B cell (primary cell): ENCODE results near the gene LYRM2. TPM values are rescaled to one million over a fixed set of nuclear protein-coding genes. Genes with fewer than 3 reads are reported as not detected.

Source experiments
- ATAC-seq: fragments of 200-7000 bp; cut with Tn5 transposase; one replicate; pipeline ENCODE4 v1.10.0; 2021; ENCODE audit warnings: low read depth, mild to moderate bottlenecking, moderate number of reproducible peaks, moderate library complexity
- CTCF ChIA-PET: fragments of 350-600 bp; sonication (Branson Sonifier 250); formaldehyde crosslinking; loops from one replicate; lab custom pipeline; 2021; ENCODE audit warnings: antibody characterized with exemption, inconsistent platforms; lab: Charles Lee
- POLR2A ChIA-PET: fragments of 350-600 bp; sonication (Branson Sonifier 250); formaldehyde crosslinking; loops from one replicate; lab custom pipeline; 2021; ENCODE audit warnings: antibody characterized with exemption; lab: Charles Lee
- DNase-seq: peaks from one replicate; pipeline ENCODE4 v3.0.0; 2013
- H2AFZ ChIP-seq: 2 replicates; pipeline ENCODE4 v1.6.1; 2012; ENCODE audit warnings: mild to moderate bottlenecking, low read depth, low read length; ENCODE audit not compliant: insufficient read depth, poor library complexity, severe bottlenecking
- H3K27ac ChIP-seq, 2 donors: 1 replicate in 1 of 2; 2 replicates in 1 of 2; pipeline ENCODE4 v1.5.1; 2012 to 2013; ENCODE audit warnings: low read length in 2 of 2, mild to moderate bottlenecking in 2 of 2, moderate library complexity in 1 of 2
- H3K27me3 ChIP-seq, 4 experiments: fragments of 200-600 bp in 1 of 4; sonication (generic) in 1 of 4; replicated peaks in 1 of 4; 1 replicate in 2 of 4; 2 replicates in 2 of 4; pipeline versions ENCODE4 v1.6.1 to v1.7.0; 2013 to 2016; ENCODE audit warnings: low read length in 3 of 4, mild to moderate bottlenecking in 2 of 4, mixed read lengths in 1 of 4, moderate library complexity in 1 of 4; ENCODE audit not compliant: insufficient read depth in 4 of 4, control insufficient read depth in 3 of 4; ENCODE audit errors: control extremely low read depth in 1 of 4
- H3K36me3 ChIP-seq, 2 experiments: replicated peaks in 1 of 2; 1 replicate in 1 of 2; 2 replicates in 1 of 2; pipeline versions ENCODE4 v1.6.1 to v1.7.1; 2013; ENCODE audit warnings: low read length in 1 of 2; ENCODE audit not compliant: insufficient read depth in 2 of 2, control insufficient read depth in 1 of 2; ENCODE audit errors: control extremely low read depth in 1 of 2, extremely low read depth in 1 of 2
- H3K4me1 ChIP-seq, 2 donors: fragments of 200-600 bp in 1 of 2; sonication (generic) in 1 of 2; 1 replicate in 1 of 2; 2 replicates in 1 of 2; pipeline versions ENCODE4 v1.5.1 to v1.6.1; 2013 to 2017; ENCODE audit warnings: low read length in 2 of 2; ENCODE audit not compliant: control insufficient read depth in 2 of 2, insufficient read depth in 2 of 2
- H3K4me2 ChIP-seq: replicated peaks from 2 replicates; pipeline ENCODE3; 2012; ENCODE audit warnings: mild to moderate bottlenecking, low read depth, low read length; ENCODE audit not compliant: poor library complexity, severe bottlenecking
- H3K4me3 ChIP-seq, 5 experiments: fragments of 200-600 bp in 1 of 5; sonication (generic) in 1 of 5; 1 replicate in 3 of 5; 2 replicates in 2 of 5; pipeline versions ENCODE4 v1.5.1 to v1.7.0; 2011 to 2016; ENCODE audit warnings: low read length in 4 of 5, mild to moderate bottlenecking in 4 of 5, low read depth in 2 of 5, control low read depth in 1 of 5, moderate library complexity in 1 of 5; ENCODE audit not compliant: insufficient read depth in 1 of 5; ENCODE audit errors: control extremely low read depth in 1 of 5, extremely low read depth in 1 of 5
- H3K79me2 ChIP-seq: fragments of 200-600 bp; sonication (generic); one replicate; pipeline ENCODE4 v1.6.0; 2016; ENCODE audit warnings: low read length; ENCODE audit not compliant: control insufficient read depth, insufficient read depth
- H3K9ac ChIP-seq: fragments of 200-600 bp; sonication (generic); 2 replicates; pipeline ENCODE4 v1.6.1; 2017; ENCODE audit warnings: mild to moderate bottlenecking, low read length, moderate library complexity
- H3K9me3 ChIP-seq, 3 donors: one replicate each; pipeline versions ENCODE4 v1.6.1 to v1.7.1; 2013; ENCODE audit warnings: low read length in 2 of 3; ENCODE audit not compliant: control insufficient read depth in 2 of 3, insufficient read depth in 1 of 3; ENCODE audit errors: control extremely low read depth in 1 of 3
- H4K20me1 ChIP-seq: 2 replicates; pipeline ENCODE4 v1.6.0; 2012; ENCODE audit warnings: mild to moderate bottlenecking, low read length; ENCODE audit not compliant: insufficient read depth, control insufficient read depth, poor library complexity, severe bottlenecking
- H3K27ac Mint-ChIP-seq: one replicate; pipeline ENCODE4 v1.8.0; 2021; ENCODE audit warnings: mixed read lengths
- H3K27me3 Mint-ChIP-seq: one replicate; pipeline ENCODE4 v1.8.0; 2021; ENCODE audit warnings: mixed read lengths
- H3K4me1 Mint-ChIP-seq: one replicate; pipeline ENCODE4 v1.8.0; 2021; ENCODE audit warnings: mixed read lengths
- H3K4me3 Mint-ChIP-seq: one replicate; pipeline ENCODE4 v1.8.0; 2021; ENCODE audit warnings: mixed read lengths
- H3K9me3 Mint-ChIP-seq: one replicate; pipeline ENCODE4 v1.8.0; 2022; ENCODE audit warnings: mixed read lengths; ENCODE audit not compliant: insufficient read depth
- CTCF ChIP-seq: fragments of 200-600 bp; IDR thresholded peaks from one replicate; pipeline ENCODE4 v1.8.0; 2022; ENCODE audit warnings: antibody characterized with exemption, mild to moderate bottlenecking
- EZH2 ChIP-seq: IDR thresholded peaks from 2 replicates; pipeline ENCODE4 v1.6.1; 2012; ENCODE audit warnings: borderline replicate concordance, low read depth, mild to moderate bottlenecking, moderate library complexity, low read length; ENCODE audit not compliant: insufficient read depth, poor library complexity, severe bottlenecking
- WGBS: methylation state at CpG from one replicate; pipeline ENCODE4 v1.1.5; 2013; ENCODE audit warnings: missing lambda C conversion rate; ENCODE audit not compliant: insufficient coverage; 5-methylcytosine and 5-hydroxymethylcytosine counted together
- intact Hi-C: fragments of 100-400 bp; cut with micrococcal nuclease; formaldehyde crosslinking; loops from one replicate; pipeline ENCODE4 v1.10.0; 2022
- polyA plus RNA-seq: library from polyadenylated mRNA; depleted of rRNA; stranded (reverse); fragments of >200 nt; gene quantifications from 2 replicates; pipeline ENCODE4 v1.2.3, GENCODE V29; 2012
- total RNA-seq, 2 donors: library from RNA; stranded (reverse); fragments of 120-200 nt in 1 of 2; gene quantifications; 1 replicate in 1 of 2; 2 replicates in 1 of 2; pipeline versions ENCODE4 v1.2.3 to v1.2.4, GENCODE V29; 2013 to 2022

The LYRM2 gene
- total and polyA plus RNA-seq, 2 donors (not counting 1 experiment from before 2014, with no cell fraction given): 17.6 to 33.7 TPM

- CTCF ChIA-PET: no interaction called here
- H3K27ac Mint-ChIP-seq: no peak overlapping the region
- H3K4me1 Mint-ChIP-seq: no peaks in the 10 kb centered on the region
- DNase-seq: no peak
- no peaks in the 10 kb centered on the region for H3K27me3 Mint-ChIP-seq
- Histone ChIP-seq H3K9me3 (no peaks in the 10 kb centered on the region), H3K36me3 (no peaks in the 10 kb centered on the region), H3K9ac (no peak overlapping the region), H3K79me2 (no peaks in the 10 kb centered on the region), H3K4me1 (no peaks in the 10 kb centered on the region), H3K4me2 (no peak overlapping the region), H2AFZ (no peak overlapping the region), H3K4me3 (no peak overlapping the region), H4K20me1 (no peaks in the 10 kb centered on the region), H3K27ac (no peak overlapping the region), H3K27me3 (no peaks in the 10 kb centered on the region)
- 99% methylated on average over 5 of the region's 5 CpGs for WGBS
- no peak for ATAC-seq
- POLR2A ChIA-PET: no interaction called here
- H3K4me3 Mint-ChIP-seq: no peak overlapping the region
- H3K9me3 Mint-ChIP-seq: no peaks in the 10 kb centered on the region
- TF ChIP-seq CTCF (no peak), EZH2 (no peak)
- intact Hi-C loops: no loop called here
Measured at GRCh38 chr6:89605861-89606260, 32.7 kb downstream of the LYRM2 start.

GRCh38 chr6:89604653-89605052 is 33.9 kb downstream of the LYRM2 start:
- 100% methylated on average over 1 of the region's 5 CpGs for WGBS
- Histone ChIP-seq H3K9me3 (no peaks in the 10 kb centered on the region), H4K20me1 (no peaks in the 10 kb centered on the region), H3K27me3 (no peaks in the 10 kb centered on the region), H3K9ac (no peak overlapping the region), H3K4me2 (no peak overlapping the region), H3K4me3 (no peak overlapping the region), H3K27ac (no peak overlapping the region), H3K4me1 (no peaks in the 10 kb centered on the region), H3K79me2 (no peaks in the 10 kb centered on the region), H3K36me3 (no peaks in the 10 kb centered on the region), H2AFZ (no peak overlapping the region)
- Mint-ChIP-seq H3K27ac (no peak overlapping the region), H3K4me1 (no peaks in the 10 kb centered on the region), H3K9me3 (no peaks in the 10 kb centered on the region), H3K4me3 (no peak overlapping the region), H3K27me3 (no peaks in the 10 kb centered on the region)
- POLR2A ChIA-PET: no interaction called here
- CTCF ChIA-PET: interaction anchor here (1.4 to 2.1 kb wide), 2 partner anchors 233 to 237 kb away, joined by 3 to 8 read pairs; no protein-coding TSS in a partner anchor
- ATAC-seq (no peak), DNase-seq (no peak)
- no peak for TF ChIP-seq CTCF
- no peak for TF ChIP-seq EZH2
- intact Hi-C loops: no loop called here
